CD4-positive, alpha-beta T cell treated with Interleukin-10 for 1 hour (primary cell): Measurements from ENCODE around the gene ARL14.
"Not testable (repeated sequence)": the region's sequence is repeated elsewhere in the genome, so short reads cannot be mapped to it uniquely, and the experiment has no call there.

Source experiments
- DNase-seq: peaks from one replicate; pipeline ENCODE4 v3.0.0-alpha.2; 2020

ARL14 gene

GRCh38 chr3:160678292-160678842 is 1.4 kb downstream of the ARL14 start:
- DNase-seq, result no peak

DNA sequence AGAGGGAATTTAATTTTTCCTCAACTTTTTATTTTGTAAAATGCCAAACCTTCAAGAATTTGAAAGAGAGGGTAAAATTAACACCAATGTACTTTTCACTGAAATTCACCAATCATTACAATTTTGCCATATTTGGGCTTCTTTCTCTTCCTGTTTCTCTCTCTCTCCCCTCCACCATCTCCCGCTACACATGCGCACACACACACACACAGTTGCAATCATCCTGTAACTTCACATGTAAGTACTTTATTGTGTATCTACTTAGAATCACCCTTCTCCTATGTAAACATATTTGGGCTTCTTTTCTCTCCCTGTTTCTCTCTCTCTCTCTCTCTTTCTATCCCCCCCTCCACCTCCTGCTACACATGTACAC is 7.4 kb downstream of the ARL14 start:
- no peak for DNase-seq

GRCh38 chr3:160685144-160685766 is 8.3 kb downstream of the ARL14 start:
- no peak for DNase-seq

DNA sequence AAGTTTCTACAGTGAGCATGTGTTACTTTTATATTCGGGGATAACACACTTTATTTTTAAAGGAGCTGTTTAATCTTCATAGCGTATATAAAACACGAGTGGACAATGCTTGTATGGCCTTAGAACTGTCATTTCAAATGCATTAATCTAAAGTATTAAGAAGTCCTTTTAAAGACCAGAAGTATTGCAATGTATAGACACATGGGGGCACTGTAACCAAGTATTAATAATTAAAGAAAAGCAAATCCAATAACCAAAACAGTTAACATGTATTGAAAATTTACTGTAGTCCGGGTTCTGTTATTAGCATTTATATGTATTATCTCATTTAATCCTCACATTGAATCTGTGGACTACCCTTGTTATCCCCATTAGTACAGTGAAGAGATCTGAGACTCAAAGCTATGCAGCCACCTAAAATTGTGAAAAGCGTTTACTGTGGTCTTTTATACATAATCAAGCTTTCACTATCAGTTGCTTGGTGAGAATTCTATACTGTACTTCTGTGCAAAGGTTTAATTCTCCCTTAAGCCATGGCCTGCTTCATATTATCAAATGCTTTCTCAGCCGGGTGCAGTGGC is 10.1 kb downstream of the ARL14 start:
- DNase-seq, result peak; percentile 30

GRCh38 chr3:160691151-160691550 is 14.2 kb downstream of the ARL14 start:
- DNase-seq, result no peak

GRCh38 chr3:160691962-160692361 is 15.0 kb downstream of the ARL14 start:
- no peak for DNase-seq

GRCh38 chr3:160693191-160693590 is 16.2 kb downstream of the ARL14 start:
- DNase-seq, result no peak

GRCh38 chr3:160694345-160694744 is 17.4 kb downstream of the ARL14 start:
- no peak for DNase-seq

DNA sequence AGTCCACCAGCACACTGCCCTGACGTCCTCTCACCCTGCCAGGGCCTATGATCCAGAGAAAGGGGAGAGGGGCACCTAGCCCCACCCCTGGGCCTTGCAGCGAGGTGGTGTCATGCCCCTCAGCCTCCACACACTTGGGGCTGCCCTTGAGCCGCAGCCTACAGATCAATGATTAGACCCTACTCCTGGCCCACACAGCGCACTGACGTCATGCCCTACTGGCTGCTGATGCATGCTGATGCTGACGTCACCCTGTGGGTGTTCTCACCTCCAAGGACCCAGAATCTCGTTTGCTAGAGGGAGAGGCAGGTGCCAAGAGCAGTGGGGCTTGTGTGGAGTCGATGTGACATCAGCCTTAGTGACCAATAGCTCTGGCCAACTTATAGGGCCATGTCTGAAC is 18.0 kb downstream of the ARL14 start:
- DNase-seq, result no peak

DNA sequence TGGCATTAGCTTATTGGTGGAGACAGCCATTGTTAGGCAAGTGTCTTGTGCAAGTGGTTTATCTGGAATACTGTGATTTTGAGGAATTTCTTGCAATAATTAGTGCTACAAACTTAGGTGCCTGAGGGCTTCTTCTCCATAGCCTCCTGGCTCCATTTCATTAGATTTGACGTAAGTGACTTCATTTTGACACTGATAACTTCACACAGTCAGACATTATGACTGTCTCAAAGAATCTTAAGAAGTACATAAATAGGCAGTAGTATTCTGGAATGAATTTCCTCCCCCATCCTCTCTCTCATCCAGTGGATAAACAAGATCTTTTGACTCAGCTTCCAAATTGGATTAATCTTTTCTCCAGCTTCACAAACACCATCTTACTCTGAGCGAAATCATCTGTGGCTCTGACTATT is 19.0 kb downstream of the ARL14 start:
- no peak for DNase-seq

DNA sequence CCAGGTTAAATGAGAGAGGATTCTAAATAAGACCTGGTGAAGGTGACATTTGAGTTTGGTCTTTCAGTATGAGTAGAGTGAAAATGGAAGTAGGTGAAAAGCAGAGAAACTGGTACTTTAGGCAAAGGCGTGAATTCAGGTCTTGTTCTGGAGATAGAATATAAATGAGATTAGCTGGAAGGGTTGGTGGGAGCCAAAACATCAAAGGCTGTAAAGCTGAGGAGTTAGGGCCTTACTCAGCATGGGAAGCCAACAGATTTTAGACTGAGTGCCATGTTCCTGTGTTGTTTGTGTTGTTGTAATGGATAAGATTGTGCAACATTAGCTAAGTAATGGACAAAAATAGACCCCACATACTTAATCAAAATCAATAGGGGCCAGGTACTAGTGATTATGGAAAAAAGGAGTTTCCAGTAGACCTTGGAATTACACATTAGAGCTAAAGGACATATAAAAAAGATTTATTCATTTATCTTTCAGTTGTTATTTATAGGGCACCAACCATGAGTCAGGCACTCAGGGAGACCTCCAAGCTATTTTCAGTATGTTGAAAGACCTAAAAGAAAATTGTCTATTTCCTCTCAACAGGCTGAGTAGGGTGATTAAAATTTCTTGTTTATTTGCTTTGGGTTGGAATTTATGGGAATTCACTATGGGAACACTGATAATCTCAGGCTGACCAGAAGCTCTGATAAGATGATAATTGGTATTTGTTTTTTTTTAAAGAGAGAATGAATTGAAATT is 20.8 kb downstream of the ARL14 start:
- DNase-seq, result no peak

DNA sequence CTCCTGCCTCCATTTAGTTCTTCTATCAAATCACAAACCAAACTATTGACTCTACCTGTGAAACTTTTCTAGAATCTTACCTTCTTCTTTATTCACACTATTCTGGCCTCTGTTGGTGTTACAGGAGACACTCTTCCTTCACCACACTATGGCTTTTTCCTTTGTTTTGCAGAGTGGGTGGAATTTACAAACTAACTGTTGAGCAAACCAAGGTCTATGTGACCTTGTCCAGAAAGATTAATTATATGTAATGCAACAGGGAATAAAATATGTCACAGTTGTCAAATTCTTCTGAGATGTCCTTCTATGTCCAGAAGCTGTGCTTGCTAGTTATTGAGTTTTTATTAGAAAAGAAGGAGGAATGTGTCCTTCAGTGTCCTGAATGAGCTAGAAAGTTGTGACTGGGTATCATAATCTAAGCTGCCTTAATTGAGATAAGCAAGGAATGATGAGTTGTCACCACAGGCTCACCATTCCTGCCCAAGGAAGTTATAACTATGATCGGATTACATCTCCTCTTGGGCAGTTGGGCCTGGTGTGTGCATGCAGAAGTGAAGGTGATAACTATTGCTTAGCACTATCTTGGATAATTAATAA is 21.7 kb downstream of the ARL14 start:
- DNase-seq, result no peak

GRCh38 chr3:160701490-160701889 is 24.5 kb downstream of the ARL14 start:
- DNase-seq, result no peak

- DNase-seq, result no peak
Observed at GRCh38 chr3:160702290-160702689, 25.3 kb downstream of the ARL14 start.

DNA sequence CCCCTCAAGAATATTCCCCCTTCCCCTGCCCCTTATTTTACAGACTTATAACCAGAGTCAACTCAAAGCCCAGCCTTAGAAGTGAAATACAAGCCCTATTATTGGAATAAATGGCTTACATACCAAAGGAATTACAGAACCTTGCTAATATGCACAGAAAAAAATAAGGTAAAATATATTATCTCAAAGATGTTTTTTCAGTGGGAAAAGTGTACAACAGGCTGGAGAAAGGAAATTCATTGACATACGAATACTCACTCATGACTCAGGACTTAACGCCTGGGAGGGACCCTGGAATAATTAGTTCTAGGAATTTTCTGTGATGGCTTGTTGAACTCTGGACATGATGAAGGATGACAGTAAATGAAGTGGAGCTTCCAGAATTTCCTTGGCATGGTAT is 27.0 kb downstream of the ARL14 start:
- no peak for DNase-seq

DNA sequence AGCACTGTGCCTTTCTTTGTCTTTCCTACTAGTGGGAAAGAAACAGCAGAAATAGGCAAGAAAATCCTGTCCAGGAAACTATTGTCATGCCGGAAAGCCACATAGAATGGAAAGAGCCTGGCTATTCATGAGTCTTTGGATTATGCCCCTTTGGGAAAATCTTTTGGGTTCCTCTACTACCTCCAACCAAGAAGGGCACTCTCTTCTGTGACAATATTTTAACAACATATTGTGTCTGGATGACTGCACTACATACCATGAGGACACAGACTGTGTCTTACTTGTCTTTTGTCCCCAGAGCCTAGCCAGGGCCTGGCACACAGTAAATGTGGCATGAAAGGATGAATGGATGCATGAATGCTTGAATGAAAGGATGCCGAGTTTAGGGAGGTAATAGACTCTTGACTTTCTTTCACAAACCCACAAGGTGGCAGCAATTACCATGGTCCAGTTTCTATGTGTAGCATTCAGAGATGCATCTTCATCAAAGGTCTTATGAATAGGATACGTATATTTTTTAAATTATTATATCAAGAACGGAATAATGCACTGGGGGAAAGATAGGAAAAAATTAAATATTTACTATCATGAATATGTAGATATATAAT is 30.3 kb downstream of the ARL14 start:
- DNase-seq, result peak; percentile 61

DNA sequence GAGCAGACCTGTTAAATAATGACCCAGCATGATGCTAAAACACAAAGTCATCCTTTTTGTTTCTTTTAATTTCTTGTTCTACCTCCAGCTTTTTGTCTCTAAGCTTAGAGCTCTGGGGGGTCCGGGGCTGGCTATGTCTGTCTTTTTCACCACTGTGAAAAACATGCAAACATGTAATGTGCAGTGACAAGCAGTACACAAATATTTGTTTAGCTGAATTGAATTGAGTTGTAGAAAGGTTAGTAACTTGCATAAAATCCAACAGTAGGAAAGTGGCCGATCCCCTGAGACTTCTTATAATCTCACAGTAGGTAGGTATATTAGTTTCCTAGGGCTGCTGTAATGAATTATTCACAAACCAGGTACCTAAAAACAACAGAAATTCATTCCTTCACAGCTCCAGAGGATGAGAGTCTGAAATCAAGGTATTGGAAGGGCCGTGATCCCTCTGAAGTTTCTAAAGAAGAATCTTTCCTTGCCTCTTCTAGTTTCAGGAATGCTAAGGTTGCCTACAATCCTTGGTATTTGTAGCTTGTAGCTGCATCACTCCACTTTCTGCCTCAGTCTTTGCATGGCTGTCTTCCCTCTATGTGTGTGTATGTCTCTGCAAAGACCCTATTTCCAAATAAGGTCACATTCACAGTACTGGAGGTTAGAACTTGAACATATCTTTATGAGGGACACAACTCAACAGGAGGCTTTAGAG is 32.7 kb downstream of the ARL14 start:
- no peak for DNase-seq

GRCh38 chr3:160713144-160713543 is 36.2 kb downstream of the ARL14 start:
- not testable (repeated sequence) for DNase-seq

DNA sequence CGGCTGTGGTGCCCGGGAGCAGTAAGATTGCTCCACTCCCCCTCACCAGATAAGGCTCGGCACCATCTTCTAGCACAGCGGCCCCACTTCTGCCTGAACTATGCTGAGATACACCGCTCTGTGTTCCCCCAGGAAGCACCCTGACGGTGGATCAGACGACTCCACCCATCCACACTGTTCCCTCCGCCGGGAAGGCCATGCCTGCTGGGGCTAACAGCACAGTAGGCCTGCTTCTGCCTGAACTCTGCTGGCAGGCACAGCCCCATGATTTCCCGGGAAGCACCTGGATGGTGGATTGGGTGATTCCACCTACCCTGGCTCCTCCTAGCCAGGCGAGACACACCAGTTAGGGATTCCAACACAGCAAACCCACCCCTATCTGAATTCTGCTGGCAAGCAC is 42.8 kb downstream of the ARL14 start:
- DNase-seq, result no peak

GRCh38 chr3:160720123-160720746 is 43.3 kb downstream of the ARL14 start:
- DNase-seq, result no peak

DNA sequence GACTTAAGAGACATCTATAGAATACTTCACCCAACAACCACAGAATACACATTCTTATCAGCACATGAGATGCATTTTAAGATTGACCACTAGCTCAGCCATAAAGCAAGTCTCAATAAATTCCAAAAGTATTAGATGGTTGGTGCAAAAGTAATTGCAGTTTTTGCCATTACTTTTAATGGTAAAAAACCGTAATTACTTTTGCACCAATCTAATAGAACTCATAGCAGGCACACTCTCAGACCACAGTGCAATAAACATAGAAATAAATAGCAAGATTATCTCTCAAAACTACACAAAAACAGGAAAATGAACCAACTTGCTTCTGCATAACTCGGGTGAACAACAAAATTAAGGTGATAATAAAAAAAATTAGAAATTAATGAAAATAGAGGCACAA is 45.4 kb downstream of the ARL14 start:
- no peak for DNase-seq

GRCh38 chr3:160725338-160725737 is 48.4 kb downstream of the ARL14 start:
- no peak for DNase-seq
